ENCODE measurements around the gene MAN1A1.

Gene MAN1A1

DNA sequence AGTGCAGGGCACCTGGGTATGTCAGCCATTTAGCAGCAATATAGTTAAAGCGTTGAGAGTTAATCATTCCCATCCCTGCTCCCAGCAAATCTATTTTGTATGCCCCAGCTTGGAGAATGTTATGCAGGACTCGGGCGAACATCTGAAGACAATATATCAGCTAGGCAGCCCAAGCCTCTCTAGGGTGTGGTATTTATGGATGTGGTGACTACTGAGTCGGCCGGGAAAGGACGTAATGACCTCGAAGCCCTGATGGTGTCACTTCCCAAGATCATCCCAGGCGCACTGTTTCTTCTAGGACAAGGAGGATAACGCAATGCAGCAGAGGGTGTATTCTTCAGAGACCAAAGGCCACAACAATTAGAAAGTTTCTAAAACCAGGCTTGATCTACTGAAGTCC is 207.5 kb downstream of the MAN1A1 start:
- TF ChIP-seq, protein P1, sequence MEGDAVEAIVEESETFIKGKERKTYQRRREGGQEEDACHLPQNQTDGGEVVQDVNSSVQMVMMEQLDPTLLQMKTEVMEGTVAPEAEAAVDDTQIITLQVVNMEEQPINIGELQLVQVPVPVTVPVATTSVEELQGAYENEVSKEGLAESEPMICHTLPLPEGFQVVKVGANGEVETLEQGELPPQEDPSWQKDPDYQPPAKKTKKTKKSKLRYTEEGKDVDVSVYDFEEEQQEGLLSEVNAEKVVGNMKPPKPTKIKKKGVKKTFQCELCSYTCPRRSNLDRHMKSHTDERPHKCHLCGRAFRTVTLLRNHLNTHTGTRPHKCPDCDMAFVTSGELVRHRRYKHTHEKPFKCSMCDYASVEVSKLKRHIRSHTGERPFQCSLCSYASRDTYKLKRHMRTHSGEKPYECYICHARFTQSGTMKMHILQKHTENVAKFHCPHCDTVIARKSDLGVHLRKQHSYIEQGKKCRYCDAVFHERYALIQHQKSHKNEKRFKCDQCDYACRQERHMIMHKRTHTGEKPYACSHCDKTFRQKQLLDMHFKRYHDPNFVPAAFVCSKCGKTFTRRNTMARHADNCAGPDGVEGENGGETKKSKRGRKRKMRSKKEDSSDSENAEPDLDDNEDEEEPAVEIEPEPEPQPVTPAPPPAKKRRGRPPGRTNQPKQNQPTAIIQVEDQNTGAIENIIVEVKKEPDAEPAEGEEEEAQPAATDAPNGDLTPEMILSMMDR (IDR thresholded peaks at IDR 0.05; ENCODE audit: low read depth, low read length, missing control alignments), result no peak
- no peak overlapping the region for H3K4me3 ChIP-seq (ENCODE audit: low read depth, low read length)
- DNase-seq (ENCODE audit: low read depth), result no peak

DNA sequence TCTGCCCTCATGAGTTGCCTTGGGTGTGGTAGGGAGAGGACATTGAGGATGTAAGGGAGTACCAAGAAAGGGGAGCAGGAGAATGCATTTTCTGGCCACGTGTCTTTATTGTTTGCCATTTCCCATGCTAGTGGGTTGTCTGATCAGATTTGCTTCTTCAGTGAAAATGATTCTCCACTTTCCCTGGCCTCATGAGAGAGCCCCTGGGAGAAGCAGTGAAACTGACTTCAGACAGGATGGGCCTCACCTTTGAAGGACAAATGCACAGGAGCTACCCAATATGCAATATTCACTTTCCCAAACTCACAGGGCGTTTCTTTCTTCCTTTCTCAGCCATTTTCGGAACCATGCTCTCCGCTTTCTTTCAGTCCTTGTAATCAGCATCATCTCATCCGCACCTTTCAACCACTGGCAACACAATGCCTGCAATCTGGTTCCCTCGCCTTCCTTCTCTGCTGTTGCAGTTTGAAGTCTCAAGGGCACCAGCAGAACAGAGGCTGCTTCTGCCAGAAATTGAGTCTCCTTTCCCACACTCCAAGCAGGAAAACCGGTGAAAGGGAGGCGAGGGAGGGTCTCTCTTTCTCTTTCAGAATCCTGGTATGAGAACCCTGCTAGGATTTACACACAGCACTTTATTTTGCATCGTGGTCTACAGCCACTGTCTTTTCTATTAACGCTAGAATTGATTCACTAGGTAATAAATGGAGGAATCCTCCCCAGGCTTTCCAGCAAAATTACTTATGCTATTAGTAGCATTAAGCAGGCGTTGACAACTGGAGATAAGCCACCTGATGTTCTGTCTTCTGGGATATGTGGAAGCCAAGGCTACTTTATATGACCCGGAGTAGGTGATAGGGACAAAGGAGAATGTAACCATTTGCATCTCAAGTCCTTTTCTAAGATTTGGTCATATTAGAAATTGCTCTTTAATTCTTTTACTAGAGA is 209.1 kb downstream of the MAN1A1 start:
- TF ChIP-seq, protein P1 (IDR thresholded peaks at IDR 0.05; ENCODE audit: low read depth, low read length, missing control alignments), result no peak
- H3K4me3 ChIP-seq (ENCODE audit: low read depth, low read length), result no peak overlapping the region
- no peak for DNase-seq (ENCODE audit: low read depth)

DNA sequence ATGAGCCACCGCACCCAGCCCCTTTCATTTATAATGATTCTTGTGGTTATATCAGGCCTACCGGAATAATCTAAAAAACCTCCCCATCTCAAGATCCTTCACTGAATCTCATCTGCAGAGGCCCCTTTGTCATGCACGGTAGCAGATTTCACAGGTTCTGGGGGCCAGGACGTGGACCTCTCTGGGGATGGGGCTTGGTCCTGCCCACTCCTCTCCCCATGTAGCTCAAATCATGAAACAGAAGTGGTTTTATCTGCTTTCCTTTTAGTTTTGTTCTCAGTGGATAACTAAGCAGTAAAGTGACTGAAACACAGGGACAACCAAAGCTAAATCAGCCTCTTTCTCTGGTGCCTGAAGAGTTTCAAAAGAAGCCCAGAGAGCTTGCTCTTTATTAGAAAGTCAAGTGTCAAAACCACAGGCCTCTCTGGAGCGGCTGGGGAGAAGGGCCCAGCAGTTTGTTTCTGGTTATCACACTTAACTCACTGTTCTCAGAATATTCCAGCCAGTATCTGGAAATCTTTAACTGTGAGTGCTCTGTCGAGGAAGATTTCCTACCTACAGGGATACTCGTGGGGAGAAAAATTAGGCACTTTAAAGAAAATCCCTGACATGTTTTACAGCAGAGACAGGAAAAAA is 210.5 kb downstream of the MAN1A1 start:
- TF ChIP-seq, protein P1 (IDR thresholded peaks at IDR 0.05; ENCODE audit: low read depth, low read length, missing control alignments), result no peak
- H3K4me3 ChIP-seq (ENCODE audit: low read depth, low read length), result no peak overlapping the region
- DNase-seq (ENCODE audit: low read depth), result no peak

DNA sequence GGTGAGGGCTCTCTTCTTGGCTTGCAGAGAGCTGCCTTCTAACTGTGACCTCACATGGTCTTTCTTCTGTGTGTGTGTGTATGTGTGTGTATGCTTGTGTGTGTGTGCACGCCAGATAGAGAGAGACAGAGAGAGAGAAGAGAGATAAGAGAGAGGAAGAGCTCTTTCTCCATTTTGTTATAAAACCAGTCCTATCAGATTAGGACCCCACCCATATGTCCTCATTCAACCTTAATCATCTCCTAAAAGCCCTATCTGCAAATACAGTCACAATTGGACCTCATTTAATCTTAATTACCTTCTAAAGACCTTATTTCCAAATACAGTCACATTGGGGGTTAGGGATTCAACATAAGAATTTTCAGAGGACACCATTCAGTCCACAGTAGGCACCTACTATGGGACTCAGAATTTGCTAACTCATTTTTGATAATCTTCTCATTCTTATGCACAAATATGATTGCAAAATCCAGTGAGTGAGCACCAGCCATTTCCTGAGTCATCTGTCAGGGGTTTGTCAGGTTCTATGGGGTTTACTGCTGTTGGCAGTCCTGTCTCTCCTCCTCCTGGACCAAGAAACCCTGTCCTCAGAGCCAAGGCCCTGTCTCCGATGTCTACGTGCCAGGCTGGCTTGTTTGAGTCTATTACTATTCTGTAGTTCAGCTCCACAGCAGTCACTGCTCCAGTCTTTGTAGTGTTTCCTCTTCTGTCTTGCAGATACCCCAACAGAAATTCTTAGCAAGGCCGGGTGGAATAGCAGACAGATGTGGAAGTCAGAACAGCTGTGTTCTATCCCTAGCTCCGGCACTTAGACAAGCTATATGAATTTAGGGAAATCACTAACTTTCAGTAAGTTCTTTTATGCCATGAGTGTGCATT is 212.1 kb downstream of the MAN1A1 start:
- TF ChIP-seq, protein P1 (IDR thresholded peaks at IDR 0.05; ENCODE audit: low read depth, low read length, missing control alignments), result no peak
- no peak overlapping the region for H3K4me3 ChIP-seq (ENCODE audit: low read depth, low read length)
- no peak for DNase-seq (ENCODE audit: low read depth)

DNA sequence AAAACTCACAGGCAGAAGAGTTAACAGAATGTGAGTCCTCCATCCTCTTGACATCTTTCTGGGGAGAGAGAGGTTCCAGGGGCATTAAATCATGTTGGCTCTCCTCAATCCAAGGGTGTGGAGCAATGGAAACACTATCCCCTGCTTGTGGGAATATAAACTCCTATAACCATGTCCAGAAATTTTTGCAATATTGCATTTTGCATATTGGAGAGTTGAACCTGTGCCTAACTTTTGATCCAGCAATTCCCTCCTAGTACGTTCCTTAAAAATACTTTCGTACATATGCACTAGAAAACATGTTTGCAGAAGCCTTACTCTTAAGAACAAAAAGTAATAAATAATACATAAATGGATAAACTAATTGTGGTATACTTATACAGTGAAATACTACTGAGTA is 214.8 kb downstream of the MAN1A1 start:
- H3K4me3 ChIP-seq (ENCODE audit: low read depth, low read length), result no peak overlapping the region
- no peak for DNase-seq (ENCODE audit: low read depth)
- TF ChIP-seq, protein P1 (IDR thresholded peaks at IDR 0.05; ENCODE audit: low read depth, low read length, missing control alignments), result no peak

DNA sequence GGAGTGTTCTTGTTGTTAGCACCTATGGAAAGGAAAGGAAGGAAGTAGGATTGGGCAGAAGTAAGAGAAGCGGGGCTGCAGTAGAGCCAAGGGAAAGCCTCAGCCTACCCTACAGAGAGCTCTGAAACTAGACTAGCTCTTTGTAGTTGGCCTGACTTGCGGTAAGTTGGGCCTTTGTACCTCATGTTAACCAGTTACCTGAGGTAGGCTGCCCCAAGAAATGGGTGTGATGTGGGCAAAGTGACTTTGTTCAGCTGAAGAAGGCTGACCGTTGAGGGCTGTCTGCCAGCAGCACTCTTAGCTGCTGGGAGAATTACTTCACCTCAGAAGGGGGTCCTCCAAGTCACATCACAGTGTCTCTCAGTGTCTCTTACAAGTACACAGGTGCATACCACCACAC is 216.2 kb downstream of the MAN1A1 start:
- no peak overlapping the region for H3K4me3 ChIP-seq (ENCODE audit: low read depth, low read length)
- TF ChIP-seq, protein P1 (IDR thresholded peaks at IDR 0.05; ENCODE audit: low read depth, low read length, missing control alignments), result no peak
- DNase-seq (ENCODE audit: low read depth), result no peak

Measured in GM12864 (cell line).